ENCODE data around the gene MYBBP1A. TPM values are rescaled to one million over a fixed set of nuclear protein-coding genes. Genes with fewer than 3 reads are reported as not detected.
A peak's percentile ranks its signal among the peaks of the same experiment; 100 is the strongest.

MYBBP1A gene
- total and polyA plus RNA-seq, 2 of the 13 experiments (the other 11 are each of a cell fraction or from before 2014, with no cell fraction given): 18.6 to 54.8 TPM

GRCh38 chr17:4492721-4493561, 62.2 kb downstream of the MYBBP1A start (continued):
- TF ChIP-seq GMEB2 (CRISPR knock-in tag; IDR thresholded peaks at IDR 0.05; ENCODE audit: low read depth) (no peak), FIP1L1 (IDR thresholded peaks at IDR 0.05; ENCODE audit: borderline replicate concordance, insufficient read depth, low read depth, low read length) (no peak), RARG (CRISPR knock-in tag; IDR thresholded peaks at IDR 0.05; ENCODE audit: low read depth) (no peak), MXD1 (CRISPR knock-in tag; IDR thresholded peaks at IDR 0.05) (0 out of 2 replicates have a peak, but pooled peaks have one; percentile 71), ATF1 (CRISPR knock-in tag; IDR thresholded peaks at IDR 0.05) (no peak), RAD51 (IDR thresholded peaks at IDR 0.05; ENCODE audit: borderline replicate concordance) (no peak), ZNF264 (CRISPR knock-in tag; IDR thresholded peaks at IDR 0.05) (peak; percentile 43; the same call in 1 of the 2 replicates), GLI4 (CRISPR knock-in tag; IDR thresholded peaks at IDR 0.05; ENCODE audit: borderline replicate concordance) (no peak), ZBTB33 (CRISPR knock-in tag; IDR thresholded peaks at IDR 0.05) (no peak), ZFP36 (IDR thresholded peaks at IDR 0.05; ENCODE audit: borderline replicate concordance, low read depth, low read length, partially characterized antibody) (no peak), EEA1 (CRISPR knock-in tag; IDR thresholded peaks at IDR 0.05; ENCODE audit: borderline replicate concordance) (0 out of 2 replicates have a peak, but pooled peaks have one; percentile 45), FUBP1 (CRISPR knock-in tag; IDR thresholded peaks at IDR 0.05; ENCODE audit: borderline replicate concordance) (no peak), ZNF431 (CRISPR knock-in tag; IDR thresholded peaks at IDR 0.05; ENCODE audit: borderline replicate concordance, low read depth) (peak; percentile 94), ZNF10 (CRISPR knock-in tag; IDR thresholded peaks at IDR 0.05; ENCODE audit: borderline replicate concordance, low read depth) (no peak), ZBTB25 (CRISPR knock-in tag; IDR thresholded peaks at IDR 0.05) (peak; percentile 91), HNRNPH1 (optimal IDR thresholded peaks at IDR 0.05; ENCODE audit: low read depth, low read length) (no peak), TEAD2 (CRISPR knock-in tag; IDR thresholded peaks at IDR 0.05) (0 out of 2 replicates have a peak, but pooled peaks have one; percentile 56), ZBTB39 (CRISPR knock-in tag; IDR thresholded peaks at IDR 0.05) (no peak), MED13 (CRISPR knock-in tag; IDR thresholded peaks at IDR 0.05) (no peak)
